ENCODE measurements around the gene GGTLC1. TPM values are rescaled to one million over a fixed set of nuclear protein-coding genes. Genes with fewer than 3 reads are reported as not detected.

The GGTLC1 gene
- total and polyA plus RNA-seq, 8 donors, result not detected

GRCh38 chr20:23966927-23967615 is 21.5 kb downstream of the GGTLC1 start:
- no peak overlapping the region for H3K27ac ChIP-seq
- no peak for DNase-seq
- no peak overlapping the region for H3K4me3 ChIP-seq
- no peaks in the 10 kb centered on the region for H3K9me3 ChIP-seq
- H3K4me1 ChIP-seq, result no peaks in the 10 kb centered on the region
- 68 to 77% (median 70%) methylated on average over 8 of the region's 8 CpGs for WGBS, 5 donors
- H3K27me3 ChIP-seq, result no peaks in the 10 kb centered on the region
- intact Hi-C loops (cut with DNase I; ENCODE audit: low total_unique reads), result no loop called here
- TF ChIP-seq POLR2AphosphoS5 (IDR thresholded peaks at IDR 0.05) (no peak), EP300 (IDR thresholded peaks at IDR 0.05) (no peak), POLR2A (IDR thresholded peaks at IDR 0.05) (no peak), CTCF (IDR thresholded peaks at IDR 0.05) (no peak)
- no peaks in the 10 kb centered on the region for H3K36me3 ChIP-seq

- H3K4me3 ChIP-seq, result no peak overlapping the region
- H3K27ac ChIP-seq, result no peak overlapping the region
- H3K4me1 ChIP-seq, result no peaks in the 10 kb centered on the region
- H3K36me3 ChIP-seq, result no peaks in the 10 kb centered on the region
- intact Hi-C loops (cut with DNase I; ENCODE audit: low total_unique reads), result no loop called here
- H3K27me3 ChIP-seq, result no peaks in the 10 kb centered on the region
- 75 to 88% (median 82%) methylated on average over 6 of the region's 6 CpGs for WGBS, 5 donors
- DNase-seq, result no peak
- H3K9me3 ChIP-seq, result no peaks in the 10 kb centered on the region
- TF ChIP-seq POLR2A (IDR thresholded peaks at IDR 0.05), result no peak
Observed at GRCh38 chr20:23966298-23966697, 22.3 kb downstream of the GGTLC1 start.

GRCh38 chr20:23963941-23964340 is 24.6 kb downstream of the GGTLC1 start:
- no peak for DNase-seq
- Histone ChIP-seq H3K9me3 (no peaks in the 10 kb centered on the region), H3K27me3 (no peaks in the 10 kb centered on the region), H3K36me3 (no peaks in the 10 kb centered on the region), H3K4me1 (no peaks in the 10 kb centered on the region), H3K27ac (no peak overlapping the region), H3K4me3 (no peak overlapping the region)
- intact Hi-C loops (cut with DNase I; ENCODE audit: low total_unique reads), result no loop called here
- 43 to 60% (median 54%) methylated on average over 1 of the region's 1 CpG for WGBS, 5 donors
- TF ChIP-seq POLR2A (IDR thresholded peaks at IDR 0.05), result no peak
- TF ChIP-seq POLR2AphosphoS5 (IDR thresholded peaks at IDR 0.05), result no peak
- TF ChIP-seq EP300 (IDR thresholded peaks at IDR 0.05), result no peak
- no peak for TF ChIP-seq CTCF (IDR thresholded peaks at IDR 0.05)

GRCh38 chr20:23962272-23962671 is 26.3 kb downstream of the GGTLC1 start:
- no peaks in the 10 kb centered on the region for H3K4me1 ChIP-seq
- intact Hi-C loops (cut with DNase I; ENCODE audit: low total_unique reads), result no loop called here
- H3K4me3 ChIP-seq, result no peak overlapping the region
- no peak overlapping the region for H3K27ac ChIP-seq
- TF ChIP-seq EP300 (IDR thresholded peaks at IDR 0.05), result no peak
- no peak for TF ChIP-seq POLR2AphosphoS5 (IDR thresholded peaks at IDR 0.05)
- TF ChIP-seq CTCF (IDR thresholded peaks at IDR 0.05), result no peak
- TF ChIP-seq POLR2A (IDR thresholded peaks at IDR 0.05), result no peak
- no peaks in the 10 kb centered on the region for H3K36me3 ChIP-seq
- DNase-seq, result no peak
- no peaks in the 10 kb centered on the region for H3K9me3 ChIP-seq
- H3K27me3 ChIP-seq, result no peaks in the 10 kb centered on the region

GRCh38 chr20:23959054-23959453 is 29.5 kb downstream of the GGTLC1 start:
- H3K36me3 ChIP-seq, result no peaks in the 10 kb centered on the region
- no peaks in the 10 kb centered on the region for H3K9me3 ChIP-seq
- TF ChIP-seq EP300 (IDR thresholded peaks at IDR 0.05) (no peak), POLR2A (IDR thresholded peaks at IDR 0.05) (no peak), POLR2AphosphoS5 (IDR thresholded peaks at IDR 0.05) (no peak), CTCF (IDR thresholded peaks at IDR 0.05) (no peak)
- intact Hi-C loops (cut with DNase I; ENCODE audit: low total_unique reads), result no loop called here
- 60 to 76% (median 66%) methylated on average over 7 of the region's 7 CpGs for WGBS, 5 donors
- no peak for DNase-seq
- H3K27me3 ChIP-seq, result no peaks in the 10 kb centered on the region
- H3K4me1 ChIP-seq, result no peaks in the 10 kb centered on the region
- H3K4me3 ChIP-seq, result no peak overlapping the region
- no peak overlapping the region for H3K27ac ChIP-seq
